ENCODE data around the gene EXOSC10. TPM values are rescaled to one million over a fixed set of nuclear protein-coding genes. Genes with fewer than 3 reads are reported as not detected.

The EXOSC10 gene
- polyA plus RNA-seq, 1 donor from 2014 or later, result 115 TPM

GRCh38 chr1:11109047-11109760, 9.5 kb upstream of the EXOSC10 start:
- Histone ChIP-seq H3K9me2 (ENCODE audit: insufficient read depth, low read length) (no peaks in the 10 kb centered on the region), H3F3A (ENCODE audit: insufficient read depth, low read length, poor library complexity, severe bottlenecking) (no peaks in the 10 kb centered on the region), H3K4me3 (ENCODE audit: low read length) (no peak overlapping the region), H2AFZ (ENCODE audit: low read depth, low read length) (no peak overlapping the region), H3K9me3 (ENCODE audit: low read length) (no peaks in the 10 kb centered on the region), H3K4me2 (ENCODE audit: low read length) (no peak overlapping the region), H4K20me1 (ENCODE audit: insufficient read depth) (no peaks in the 10 kb centered on the region), H3K9ac (ENCODE audit: low read length) (no peak overlapping the region), H3K79me2 (replicated peaks; ENCODE audit: insufficient read depth, low read length) (no peaks in the 10 kb centered on the region), H3K36me3 (ENCODE audit: insufficient read depth, low read length) (peaks cover 10% of the 10 kb centered on the region), H3K27me3 (ENCODE audit: insufficient read depth, low read depth, low read length) (no peaks in the 10 kb centered on the region), H3K27ac (ENCODE audit: low read length) (no peak overlapping the region)
- no peak for TF ChIP-seq RAD21 (conservative IDR thresholded peaks at IDR 0.05)
- no peak for TF ChIP-seq EP300 (conservative IDR thresholded peaks at IDR 0.05; ENCODE audit: poor library complexity, severe bottlenecking)
- no peak for TF ChIP-seq MXI1 (conservative IDR thresholded peaks at IDR 0.05; ENCODE audit: poor library complexity, severe bottlenecking)
- no peak for TF ChIP-seq SMC3 (conservative IDR thresholded peaks at IDR 0.05; ENCODE audit: poor library complexity)
- no peak for TF ChIP-seq POLR2AphosphoS5 (IDR thresholded peaks at IDR 0.05)
- TF ChIP-seq CTCF (IDR thresholded peaks at IDR 0.05; ENCODE audit: poor library complexity, severe bottlenecking), result no peak
- no peak for TF ChIP-seq EZH2 (IDR thresholded peaks at IDR 0.05; ENCODE audit: borderline replicate concordance, insufficient read depth, low read length, poor library complexity, severe bottlenecking)

DNA sequence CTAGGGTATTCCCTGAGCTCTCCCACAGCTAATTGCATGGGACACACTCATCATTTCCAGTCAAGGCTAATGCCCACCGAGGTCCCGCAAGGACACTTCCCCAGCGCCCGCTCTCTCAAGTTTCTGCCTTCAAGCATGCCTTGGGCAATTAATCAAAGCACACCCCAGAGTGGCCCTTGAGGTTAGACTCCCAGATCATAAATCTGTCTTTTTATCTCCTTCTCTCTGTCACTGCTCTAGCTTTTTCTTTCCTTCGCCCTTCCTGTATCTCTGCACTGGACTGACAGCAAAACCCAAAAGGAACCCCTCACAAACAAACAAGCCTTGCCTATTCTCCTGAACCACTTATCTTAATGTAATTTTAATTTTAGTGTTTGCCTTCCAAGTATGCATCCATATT, 7.9 kb upstream of the EXOSC10 start:
- Histone ChIP-seq H3K9me2 (ENCODE audit: insufficient read depth, low read length) (no peaks in the 10 kb centered on the region), H3K27ac (ENCODE audit: low read length) (no peak overlapping the region), H3K79me2 (replicated peaks; ENCODE audit: insufficient read depth, low read length) (no peaks in the 10 kb centered on the region), H3K4me2 (ENCODE audit: low read length) (no peak overlapping the region), H3K9me3 (ENCODE audit: low read length) (no peaks in the 10 kb centered on the region), H4K20me1 (ENCODE audit: insufficient read depth) (no peaks in the 10 kb centered on the region), H3K9ac (ENCODE audit: low read length) (no peak overlapping the region), H3K36me3 (ENCODE audit: insufficient read depth, low read length) (peaks cover 7% of the 10 kb centered on the region), H3K27me3 (ENCODE audit: insufficient read depth, low read depth, low read length) (no peaks in the 10 kb centered on the region), H3K4me3 (ENCODE audit: low read length) (no peak overlapping the region), H2AFZ (ENCODE audit: low read depth, low read length) (no peak overlapping the region), H3F3A (ENCODE audit: insufficient read depth, low read length, poor library complexity, severe bottlenecking) (no peaks in the 10 kb centered on the region)
- TF ChIP-seq, protein P1, sequence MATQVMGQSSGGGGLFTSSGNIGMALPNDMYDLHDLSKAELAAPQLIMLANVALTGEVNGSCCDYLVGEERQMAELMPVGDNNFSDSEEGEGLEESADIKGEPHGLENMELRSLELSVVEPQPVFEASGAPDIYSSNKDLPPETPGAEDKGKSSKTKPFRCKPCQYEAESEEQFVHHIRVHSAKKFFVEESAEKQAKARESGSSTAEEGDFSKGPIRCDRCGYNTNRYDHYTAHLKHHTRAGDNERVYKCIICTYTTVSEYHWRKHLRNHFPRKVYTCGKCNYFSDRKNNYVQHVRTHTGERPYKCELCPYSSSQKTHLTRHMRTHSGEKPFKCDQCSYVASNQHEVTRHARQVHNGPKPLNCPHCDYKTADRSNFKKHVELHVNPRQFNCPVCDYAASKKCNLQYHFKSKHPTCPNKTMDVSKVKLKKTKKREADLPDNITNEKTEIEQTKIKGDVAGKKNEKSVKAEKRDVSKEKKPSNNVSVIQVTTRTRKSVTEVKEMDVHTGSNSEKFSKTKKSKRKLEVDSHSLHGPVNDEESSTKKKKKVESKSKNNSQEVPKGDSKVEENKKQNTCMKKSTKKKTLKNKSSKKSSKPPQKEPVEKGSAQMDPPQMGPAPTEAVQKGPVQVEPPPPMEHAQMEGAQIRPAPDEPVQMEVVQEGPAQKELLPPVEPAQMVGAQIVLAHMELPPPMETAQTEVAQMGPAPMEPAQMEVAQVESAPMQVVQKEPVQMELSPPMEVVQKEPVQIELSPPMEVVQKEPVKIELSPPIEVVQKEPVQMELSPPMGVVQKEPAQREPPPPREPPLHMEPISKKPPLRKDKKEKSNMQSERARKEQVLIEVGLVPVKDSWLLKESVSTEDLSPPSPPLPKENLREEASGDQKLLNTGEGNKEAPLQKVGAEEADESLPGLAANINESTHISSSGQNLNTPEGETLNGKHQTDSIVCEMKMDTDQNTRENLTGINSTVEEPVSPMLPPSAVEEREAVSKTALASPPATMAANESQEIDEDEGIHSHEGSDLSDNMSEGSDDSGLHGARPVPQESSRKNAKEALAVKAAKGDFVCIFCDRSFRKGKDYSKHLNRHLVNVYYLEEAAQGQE (IDR thresholded peaks at IDR 0.05; ENCODE audit: borderline replicate concordance), result no peak
- TF ChIP-seq TAF1 (IDR thresholded peaks at IDR 0.05; ENCODE audit: low read depth), result no peak
- no peak for TF ChIP-seq EZH2 (IDR thresholded peaks at IDR 0.05; ENCODE audit: borderline replicate concordance, insufficient read depth, low read length, poor library complexity, severe bottlenecking)
- TF ChIP-seq EP300 (conservative IDR thresholded peaks at IDR 0.05; ENCODE audit: poor library complexity, severe bottlenecking), result no peak
- TF ChIP-seq CTCF (IDR thresholded peaks at IDR 0.05; ENCODE audit: poor library complexity, severe bottlenecking), result no peak
- no peak for TF ChIP-seq SMC3 (conservative IDR thresholded peaks at IDR 0.05; ENCODE audit: poor library complexity)
- no peak for TF ChIP-seq RAD21 (conservative IDR thresholded peaks at IDR 0.05)
- no peak for TF ChIP-seq MXI1 (conservative IDR thresholded peaks at IDR 0.05; ENCODE audit: poor library complexity, severe bottlenecking)
- TF ChIP-seq POLR2AphosphoS5 (IDR thresholded peaks at IDR 0.05), result no peak
